ENCODE data around the gene MMP28. TPM values are rescaled to one million over a fixed set of nuclear protein-coding genes. Genes with fewer than 3 reads are reported as not detected.

Gene MMP28
- total and polyA plus RNA-seq, 2 donors from 2014 or later: 4.5 to 10.3 TPM

DNA sequence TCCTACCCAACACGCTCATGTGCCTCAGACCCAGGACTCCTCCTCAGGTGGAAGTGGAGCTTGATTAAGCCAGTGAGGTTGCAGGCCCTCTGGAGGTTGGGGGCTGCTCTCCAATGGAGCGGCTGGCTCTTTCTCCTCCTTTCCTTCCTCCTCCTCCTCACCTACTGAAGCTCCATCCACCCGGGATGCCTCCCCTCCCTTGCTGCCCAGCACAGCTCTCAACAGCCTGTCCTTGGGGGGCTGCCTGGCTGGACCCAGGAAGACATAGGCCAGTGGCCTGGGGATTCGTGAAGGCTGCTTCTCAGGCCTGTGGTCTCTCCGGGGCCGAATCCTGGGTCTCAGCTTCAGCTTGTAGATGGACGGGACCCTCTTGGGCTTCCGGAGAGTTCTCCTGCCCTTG, 50.6 kb downstream of the MMP28 start:
- peaks cover 0 to 9% (median 0%) of the 10 kb centered on the region in 3 donors for H3K4me1 ChIP-seq (ENCODE audit: control insufficient read depth in 2 of 3, insufficient read depth in 2 of 3, low read depth in 1 of 3, low read length in 3 of 3)
- H3K9ac ChIP-seq (ENCODE audit: low read length in 3 of 3): no peak overlapping the region
- H3K4me3 ChIP-seq (ENCODE audit: low read length in 3 of 3): no peak overlapping the region
- no peaks in the 10 kb centered on the region for H3K36me3 ChIP-seq (ENCODE audit: control insufficient read depth in 2 of 3, insufficient read depth in 3 of 3, low read length in 3 of 3)
- no peak for FAIRE-seq
- H3K27ac ChIP-seq (ENCODE audit: low read depth in 2 of 2, low read length in 2 of 2): no peak overlapping the region
- H3K9me3 ChIP-seq (ENCODE audit: control insufficient read depth in 2 of 3, insufficient read depth in 1 of 3, low read length in 3 of 3): no peaks in the 10 kb centered on the region
- intact Hi-C loops (cut with DNase I): loop anchor here (10.0 kb wide), 1 partner anchor 130 kb away; no protein-coding TSS in a partner anchor
- peaks cover 13% of the 10 kb centered on the region for H3K27me3 ChIP-seq (ENCODE audit: control insufficient read depth, insufficient read depth, low read length)
- peak in 1 of 5 donors; percentile 53 for DNase-seq
- TF ChIP-seq, protein P1, sequence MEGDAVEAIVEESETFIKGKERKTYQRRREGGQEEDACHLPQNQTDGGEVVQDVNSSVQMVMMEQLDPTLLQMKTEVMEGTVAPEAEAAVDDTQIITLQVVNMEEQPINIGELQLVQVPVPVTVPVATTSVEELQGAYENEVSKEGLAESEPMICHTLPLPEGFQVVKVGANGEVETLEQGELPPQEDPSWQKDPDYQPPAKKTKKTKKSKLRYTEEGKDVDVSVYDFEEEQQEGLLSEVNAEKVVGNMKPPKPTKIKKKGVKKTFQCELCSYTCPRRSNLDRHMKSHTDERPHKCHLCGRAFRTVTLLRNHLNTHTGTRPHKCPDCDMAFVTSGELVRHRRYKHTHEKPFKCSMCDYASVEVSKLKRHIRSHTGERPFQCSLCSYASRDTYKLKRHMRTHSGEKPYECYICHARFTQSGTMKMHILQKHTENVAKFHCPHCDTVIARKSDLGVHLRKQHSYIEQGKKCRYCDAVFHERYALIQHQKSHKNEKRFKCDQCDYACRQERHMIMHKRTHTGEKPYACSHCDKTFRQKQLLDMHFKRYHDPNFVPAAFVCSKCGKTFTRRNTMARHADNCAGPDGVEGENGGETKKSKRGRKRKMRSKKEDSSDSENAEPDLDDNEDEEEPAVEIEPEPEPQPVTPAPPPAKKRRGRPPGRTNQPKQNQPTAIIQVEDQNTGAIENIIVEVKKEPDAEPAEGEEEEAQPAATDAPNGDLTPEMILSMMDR (IDR thresholded peaks at IDR 0.05; ENCODE audit: borderline replicate concordance, extremely low read depth, insufficient read depth): no peak

- no peak overlapping the region for H3K9ac ChIP-seq (ENCODE audit: low read length in 3 of 3)
Measured at GRCh38 chr17:35743626-35744328, 51.7 kb downstream of the MMP28 start.

DNA sequence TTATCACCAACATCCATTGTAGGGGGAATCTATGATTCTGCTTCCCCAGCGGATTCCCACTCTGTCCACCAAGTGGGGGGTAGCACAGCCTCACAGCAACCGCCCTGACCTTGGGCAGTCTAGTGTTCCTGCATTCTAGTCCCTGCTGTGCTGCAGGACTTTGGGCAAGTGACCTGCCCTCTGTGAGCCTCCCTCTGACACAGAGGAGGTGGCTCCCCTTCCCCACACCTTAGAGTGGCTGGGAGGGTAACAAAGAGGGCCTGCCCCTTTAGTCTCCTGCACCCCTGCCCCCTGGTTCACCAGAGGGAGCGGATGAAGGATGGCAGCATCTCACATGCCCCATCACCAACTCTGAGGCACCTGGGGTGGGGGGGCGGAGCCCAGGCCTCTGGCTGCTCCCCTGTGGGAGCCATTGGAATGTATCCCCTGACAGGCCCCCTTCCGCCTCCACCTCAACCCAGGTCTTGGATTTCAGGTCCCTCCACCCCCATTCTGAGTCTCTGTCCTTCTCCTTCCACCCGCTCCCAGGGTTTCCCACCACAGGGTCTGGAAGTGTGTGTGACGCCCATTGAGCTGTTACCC, 52.5 kb downstream of the MMP28 start:
- H3K4me1 ChIP-seq (ENCODE audit: control insufficient read depth in 2 of 3, insufficient read depth in 2 of 3, low read depth in 1 of 3, low read length in 3 of 3): peaks cover 0 to 4% (median 0%) of the 10 kb centered on the region in 3 donors
- H3K4me3 ChIP-seq (ENCODE audit: low read length in 3 of 3): no peak overlapping the region
- intact Hi-C loops (cut with DNase I): loop anchor here (10.0 kb wide), 1 partner anchor 128 kb away; no protein-coding TSS in a partner anchor
- TF ChIP-seq, protein P1 (IDR thresholded peaks at IDR 0.05; ENCODE audit: borderline replicate concordance, extremely low read depth, insufficient read depth): no peak
- FAIRE-seq: no peak
- no peak overlapping the region for H3K9ac ChIP-seq (ENCODE audit: low read length in 3 of 3)
- peak in 1 of 5 donors; percentile 59 for DNase-seq
- H3K27me3 ChIP-seq (ENCODE audit: control insufficient read depth, insufficient read depth, low read length): peaks cover 13% of the 10 kb centered on the region
- no peaks in the 10 kb centered on the region for H3K9me3 ChIP-seq (ENCODE audit: control insufficient read depth in 2 of 3, insufficient read depth in 1 of 3, low read length in 3 of 3)
- H3K36me3 ChIP-seq (ENCODE audit: control insufficient read depth in 2 of 3, insufficient read depth in 3 of 3, low read length in 3 of 3): no peaks in the 10 kb centered on the region
- no peak overlapping the region for H3K27ac ChIP-seq (ENCODE audit: low read depth in 2 of 2, low read length in 2 of 2)

More at GRCh38 chr17:35743626-35744328, 51.7 kb downstream of the MMP28 start:
- no peaks in the 10 kb centered on the region for H3K36me3 ChIP-seq (ENCODE audit: control insufficient read depth in 2 of 3, insufficient read depth in 3 of 3, low read length in 3 of 3)
- H3K27me3 ChIP-seq (ENCODE audit: control insufficient read depth, insufficient read depth, low read length): peaks cover 13% of the 10 kb centered on the region
- H3K4me3 ChIP-seq (ENCODE audit: low read length in 3 of 3): no peak overlapping the region
- FAIRE-seq (no peak), DNase-seq (peak; percentile 48 to 70 (median 66))
- intact Hi-C loops (cut with DNase I): loop anchor here (10.0 kb wide), 1 partner anchor 129 kb away; no protein-coding TSS in a partner anchor
- H3K9me3 ChIP-seq (ENCODE audit: control insufficient read depth in 2 of 3, insufficient read depth in 1 of 3, low read length in 3 of 3): no peaks in the 10 kb centered on the region
- H3K4me1 ChIP-seq (ENCODE audit: control insufficient read depth in 2 of 3, insufficient read depth in 2 of 3, low read depth in 1 of 3, low read length in 3 of 3): peaks cover 0 to 8% (median 0%) of the 10 kb centered on the region in 3 donors
- no peak overlapping the region for H3K27ac ChIP-seq (ENCODE audit: low read depth in 2 of 2, low read length in 2 of 2)
- TF ChIP-seq, protein P1 (IDR thresholded peaks at IDR 0.05; ENCODE audit: borderline replicate concordance, extremely low read depth, insufficient read depth): no peak

All from kidney (tissue), 14 donors.